ENCODE measurements around the gene FBLN2. TPM values are rescaled to one million over a fixed set of nuclear protein-coding genes. Genes with fewer than 3 reads are reported as not detected.

FBLN2 gene
- polyA plus RNA-seq, 1 experiment = 248 TPM

GRCh38 chr3:13565581-13566452 is 16.9 kb downstream of the FBLN2 start:
- no peak overlapping the region for H3K4me3 ChIP-seq (ENCODE audit: low read depth, low read length)
- no peaks in the 10 kb centered on the region for H3K27me3 ChIP-seq (ENCODE audit: control insufficient read depth, insufficient read depth, low read length)
- no peak for TF ChIP-seq CTCF (IDR thresholded peaks at IDR 0.05; ENCODE audit: insufficient read depth, low read depth, low read length)
- POLR2A ChIA-PET = no interaction called here
- no peak for DNase-seq (ENCODE audit: low read depth)
- peaks cover 10% of the 10 kb centered on the region for H3K36me3 ChIP-seq (ENCODE audit: control insufficient read depth, insufficient read depth, low read length)
- CTCF ChIA-PET = interaction anchor here (1.0 to 1.1 kb wide), 2 partner anchors 27 to 82 kb away, joined by 3 to 4 read pairs; no protein-coding TSS in a partner anchor

DNA sequence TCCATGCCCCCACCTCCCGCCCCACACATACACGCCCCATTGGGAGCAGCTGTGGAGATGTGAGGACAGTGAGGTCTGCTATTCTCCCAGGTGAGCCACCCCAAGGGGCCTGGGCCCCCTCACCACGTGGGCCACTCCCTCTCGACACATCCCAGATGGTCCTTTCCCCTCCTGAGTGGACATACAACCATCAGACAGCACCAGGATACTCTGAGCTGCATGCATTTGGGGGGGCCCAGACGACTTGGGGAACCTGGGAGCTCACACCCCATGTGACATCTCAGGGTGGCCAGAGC is 17.5 kb downstream of the FBLN2 start:
- no peak overlapping the region for H3K4me3 ChIP-seq (ENCODE audit: low read depth, low read length)
- peaks cover 11% of the 10 kb centered on the region for H3K36me3 ChIP-seq (ENCODE audit: control insufficient read depth, insufficient read depth, low read length)
- POLR2A ChIA-PET = no interaction called here
- CTCF ChIA-PET = interaction anchor here (1.0 to 1.1 kb wide), 2 partner anchors 28 to 82 kb away, joined by 3 to 4 read pairs; no protein-coding TSS in a partner anchor
- no peak for TF ChIP-seq CTCF (IDR thresholded peaks at IDR 0.05; ENCODE audit: insufficient read depth, low read depth, low read length)
- DNase-seq (ENCODE audit: low read depth) = no peak
- H3K27me3 ChIP-seq (ENCODE audit: control insufficient read depth, insufficient read depth, low read length) = no peaks in the 10 kb centered on the region

DNA sequence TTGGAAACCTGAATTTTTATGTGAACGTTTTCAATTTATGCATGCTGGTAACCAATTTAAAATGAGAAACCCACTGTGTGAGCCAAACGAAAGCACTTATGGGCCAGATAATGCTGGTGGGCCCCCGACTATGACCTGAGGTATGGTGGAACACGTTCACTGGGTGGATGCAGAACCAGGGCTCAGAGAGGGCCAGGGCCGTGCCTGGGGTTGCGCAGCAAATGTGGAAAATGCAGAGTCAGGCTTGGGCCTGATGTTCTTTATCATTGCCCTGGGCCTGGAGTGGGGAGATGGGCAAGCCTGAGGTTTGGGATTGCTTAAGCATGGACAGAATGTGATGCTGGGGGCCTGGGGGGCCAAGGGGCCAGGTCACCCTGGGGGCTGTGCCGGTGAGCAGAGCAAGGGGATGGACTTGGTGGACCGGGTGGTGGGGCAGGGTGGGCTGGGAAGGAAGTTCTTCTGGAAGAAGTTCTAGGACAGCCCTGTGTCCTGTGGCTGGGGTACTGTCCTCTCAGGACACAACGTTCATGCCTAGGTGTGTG is 17.9 kb downstream of the FBLN2 start:
- no peak for DNase-seq (ENCODE audit: low read depth)
- no peaks in the 10 kb centered on the region for H3K27me3 ChIP-seq (ENCODE audit: control insufficient read depth, insufficient read depth, low read length)
- ChIA-PET POLR2A (no interaction called here), CTCF (interaction anchor here (1.0 to 1.1 kb wide), 2 partner anchors 28 to 81 kb away, joined by 3 to 4 read pairs; no protein-coding TSS in a partner anchor)
- no peak for TF ChIP-seq CTCF (IDR thresholded peaks at IDR 0.05; ENCODE audit: insufficient read depth, low read depth, low read length)
- no peak overlapping the region for H3K4me3 ChIP-seq (ENCODE audit: low read depth, low read length)
- H3K36me3 ChIP-seq (ENCODE audit: control insufficient read depth, insufficient read depth, low read length) = peaks cover 11% of the 10 kb centered on the region

DNA sequence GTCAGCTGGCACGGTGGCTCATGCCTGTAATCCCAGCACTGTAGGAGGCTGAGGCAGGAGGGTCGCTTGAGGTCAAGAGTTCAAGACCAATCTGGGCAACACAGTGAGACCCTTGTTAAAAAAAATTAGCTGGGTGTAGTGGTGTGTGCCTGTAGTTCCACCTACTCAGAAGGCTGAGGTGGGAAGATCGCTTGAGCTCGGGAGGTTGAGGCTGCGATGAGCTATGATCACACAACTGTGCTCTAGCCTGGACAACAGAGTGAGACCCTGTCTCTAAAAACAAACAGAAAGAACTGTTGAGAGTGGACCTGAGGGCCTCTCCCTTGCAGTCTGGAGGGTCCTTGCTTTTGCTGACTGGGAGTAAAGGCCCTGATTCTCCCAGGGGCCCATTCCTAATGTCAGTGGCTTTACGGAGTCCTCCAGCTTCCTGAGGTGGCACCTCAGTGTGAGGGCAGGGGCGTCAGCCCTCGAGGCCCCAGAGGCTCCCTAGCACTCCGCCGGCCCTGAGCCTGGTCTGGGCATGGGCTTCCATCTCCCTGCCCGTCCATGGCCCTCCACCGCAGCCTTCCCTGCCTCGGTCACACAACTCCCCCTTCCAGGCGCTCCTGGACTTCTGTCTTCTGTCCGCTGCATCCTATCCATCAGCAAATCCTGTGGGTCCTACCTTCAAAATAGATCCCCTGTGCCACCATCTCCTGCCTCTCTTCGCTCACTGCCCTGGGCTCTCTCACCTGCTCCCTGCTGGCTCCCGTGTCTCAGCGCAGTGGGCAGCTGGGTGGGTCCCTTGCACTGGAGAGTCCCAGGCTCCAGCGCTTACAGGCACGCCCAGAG is 19.0 kb downstream of the FBLN2 start:
- POLR2A ChIA-PET = no interaction called here
- Histone ChIP-seq H3K4me3 (ENCODE audit: low read depth, low read length) (no peak overlapping the region), H3K36me3 (ENCODE audit: control insufficient read depth, insufficient read depth, low read length) (peaks cover 16% of the 10 kb centered on the region), H3K27me3 (ENCODE audit: control insufficient read depth, insufficient read depth, low read length) (no peaks in the 10 kb centered on the region)
- CTCF ChIA-PET = interaction anchor here (0.6 kb wide), 1 partner anchor 88 kb away, joined by 3 read pairs; no protein-coding TSS in a partner anchor
- no peak for TF ChIP-seq CTCF (IDR thresholded peaks at IDR 0.05; ENCODE audit: insufficient read depth, low read depth, low read length)
- no peak for DNase-seq (ENCODE audit: low read depth)
